K562 (cell line): ENCODE results near the gene OLR1.

Experiments
- DLX4 ChIP-seq: fragments of 250-450 bp; sonication (Bioruptor Pico); IDR thresholded peaks from 2 replicates; pipeline ENCODE4 v1.6.1; 2021; ENCODE audit warnings: mild to moderate bottlenecking
- HNRNPLL ChIP-seq: fragments of 200-400 bp; formaldehyde crosslinking; IDR thresholded peaks from 2 replicates; pipeline ENCODE4 v1.6.1; 2017; ENCODE audit warnings: low read length, low read depth, mild to moderate bottlenecking; ENCODE audit not compliant: poor library complexity, severe bottlenecking
- NRF1 ChIP-seq, 2 experiments: fragments of 450-650 bp; IDR thresholded peaks in 1 of 2; conservative IDR thresholded peaks in 1 of 2; 2 replicates each; pipeline ENCODE4 v1.6.1; 2014; ENCODE audit warnings: mild to moderate bottlenecking in 2 of 2
- TAF1 ChIP-seq: IDR thresholded peaks from 2 replicates; pipeline ENCODE4 v1.6.1; 2011; ENCODE audit warnings: mild to moderate bottlenecking, low read length, moderate library complexity; ENCODE audit not compliant: insufficient read depth, control insufficient read depth, severe bottlenecking; ENCODE audit errors: extremely low read depth
- ZNF274 ChIP-seq: IDR thresholded peaks from 2 replicates; pipeline ENCODE4 v1.6.1; 2011; ENCODE audit warnings: low read depth, mild to moderate bottlenecking, low read length, moderate library complexity, borderline replicate concordance

DNA sequence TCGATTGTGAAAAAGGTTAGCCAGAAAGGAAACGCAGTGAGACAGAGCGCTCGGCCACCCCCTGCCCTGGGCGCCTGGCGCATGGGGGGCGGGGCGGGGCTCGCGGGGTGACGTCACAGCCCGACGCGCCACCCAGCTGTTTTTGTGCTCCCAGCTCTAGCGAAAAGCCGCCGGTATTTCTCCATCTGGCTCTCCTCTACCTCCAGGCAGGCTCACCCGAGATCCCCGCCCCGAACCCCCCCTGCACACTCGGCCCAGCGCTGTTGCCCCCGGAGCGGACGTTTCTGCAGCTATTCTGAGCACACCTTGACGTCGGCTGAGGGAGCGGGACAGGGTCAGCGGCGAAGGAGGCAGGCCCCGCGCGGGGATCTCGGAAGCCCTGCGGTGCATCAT is 40.8 kb upstream of the OLR1 start, which contains the start of gene GABARAPL1:
- TF ChIP-seq DLX4 (CRISPR knock-in tag) (no peak), HNRNPLL (no peak), NRF1 (conservative IDR thresholded peaks at IDR 0.05 in 1 of 2, IDR thresholded peaks at IDR 0.05 in 1 of 2) (no peak), TAF1 (peak; percentile 2), ZNF274 (no peak)
